ENCODE measurements around the gene EVA1C.
"Not testable (repeated sequence)": the region's sequence is repeated elsewhere in the genome, so short reads cannot be mapped to it uniquely, and the experiment has no call there.

Gene EVA1C

DNA sequence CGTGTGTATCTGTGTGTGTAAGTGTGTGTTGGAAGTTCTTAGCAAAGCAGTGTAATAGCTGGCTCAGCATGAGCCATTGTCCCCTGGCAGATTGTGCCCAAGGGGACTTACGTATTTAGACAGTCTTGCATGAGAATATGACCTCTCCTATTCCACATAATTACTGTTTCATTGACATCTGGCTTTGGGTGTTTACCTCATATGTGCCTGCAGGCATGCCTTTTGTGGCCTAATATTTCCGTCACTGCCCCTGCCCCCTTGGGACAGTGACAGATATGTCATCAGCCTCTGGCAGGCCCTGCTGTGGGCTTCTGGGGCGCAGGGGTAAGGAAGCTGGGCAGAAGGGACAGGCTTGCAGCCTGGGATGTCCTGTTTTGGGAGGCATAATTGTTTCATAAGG lies 95.5 kb downstream of the EVA1C start:
- H3K9me3 ChIP-seq (ENCODE audit: control insufficient read depth in 1 of 2, low read length in 2 of 2); H3K27me3 ChIP-seq (ENCODE audit: control insufficient read depth in 1 of 2, insufficient read depth in 2 of 2, low read length in 2 of 2); H3K36me3 ChIP-seq (ENCODE audit: control insufficient read depth in 1 of 2, insufficient read depth in 2 of 2, low read length in 2 of 2); H3K4me3 ChIP-seq (ENCODE audit: low read depth in 1 of 2, low read length in 2 of 2); H3K4me1 ChIP-seq (ENCODE audit: control insufficient read depth in 1 of 2, insufficient read depth in 2 of 2, low read length in 2 of 2); H3K9ac ChIP-seq (ENCODE audit: low read depth in 1 of 2, low read length in 2 of 2); H3K27ac ChIP-seq (ENCODE audit: low read depth, low read length): not testable (repeated sequence)

DNA sequence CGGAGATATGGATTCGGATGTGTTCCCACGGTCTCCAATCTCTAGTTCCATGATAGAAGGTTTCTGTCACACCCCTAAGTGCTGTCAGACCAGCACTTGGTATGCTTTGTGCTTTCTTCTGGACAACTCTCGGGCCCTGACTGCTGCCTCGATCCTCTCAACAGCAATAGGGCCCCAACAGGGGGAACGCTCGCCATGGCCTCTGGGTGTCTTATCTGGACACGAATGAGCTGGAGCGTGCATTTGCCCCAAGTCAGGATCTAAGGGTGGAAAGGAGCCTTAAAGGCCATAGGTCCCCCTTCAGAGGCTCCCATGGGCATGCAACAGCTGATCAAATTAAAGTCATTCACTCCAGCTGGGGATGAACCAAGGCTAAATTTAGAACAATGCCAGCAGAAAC lies 96.1 kb downstream of the EVA1C start:
- H3K4me3 ChIP-seq (ENCODE audit: low read depth in 1 of 2, low read length in 2 of 2): no peak overlapping the region
- no peaks in the 10 kb centered on the region for H3K4me1 ChIP-seq (ENCODE audit: control insufficient read depth in 1 of 2, insufficient read depth in 2 of 2, low read length in 2 of 2)
- no peaks in the 10 kb centered on the region for H3K36me3 ChIP-seq (ENCODE audit: control insufficient read depth in 1 of 2, insufficient read depth in 2 of 2, low read length in 2 of 2)
- no peak overlapping the region for H3K9ac ChIP-seq (ENCODE audit: low read depth in 1 of 2, low read length in 2 of 2)
- H3K27me3 ChIP-seq (ENCODE audit: control insufficient read depth in 1 of 2, insufficient read depth in 2 of 2, low read length in 2 of 2): no peaks in the 10 kb centered on the region
- H3K9me3 ChIP-seq (ENCODE audit: control insufficient read depth in 1 of 2, low read length in 2 of 2): no peaks in the 10 kb centered on the region
- H3K27ac ChIP-seq (ENCODE audit: low read depth, low read length): no peak overlapping the region

DNA sequence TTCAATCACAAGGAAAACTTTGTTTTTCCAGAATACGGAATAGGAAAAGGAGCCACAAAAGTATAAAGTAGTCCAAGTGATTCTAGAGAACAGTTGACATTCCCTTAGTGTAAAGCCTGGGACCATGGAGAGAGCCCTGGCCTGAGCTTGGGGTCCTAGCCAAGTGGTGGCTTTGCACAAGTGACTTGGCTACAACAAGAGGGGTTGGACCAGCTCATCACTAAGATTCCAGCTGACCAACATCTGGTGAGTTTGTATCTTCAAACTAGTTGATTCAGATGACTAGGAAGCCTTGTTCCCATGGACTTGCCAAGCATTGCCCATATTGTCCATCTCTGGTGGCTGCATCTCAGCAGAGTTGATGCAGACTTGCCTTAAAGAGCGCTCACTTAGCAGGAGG lies 96.5 kb downstream of the EVA1C start:
- not testable (repeated sequence) for H3K36me3 ChIP-seq (ENCODE audit: control insufficient read depth in 1 of 2, insufficient read depth in 2 of 2, low read length in 2 of 2); H3K27ac ChIP-seq (ENCODE audit: low read depth, low read length); H3K27me3 ChIP-seq (ENCODE audit: control insufficient read depth in 1 of 2, insufficient read depth in 2 of 2, low read length in 2 of 2); H3K9ac ChIP-seq (ENCODE audit: low read depth in 1 of 2, low read length in 2 of 2); H3K4me1 ChIP-seq (ENCODE audit: control insufficient read depth in 1 of 2, insufficient read depth in 2 of 2, low read length in 2 of 2); H3K9me3 ChIP-seq (ENCODE audit: control insufficient read depth in 1 of 2, low read length in 2 of 2); H3K4me3 ChIP-seq (ENCODE audit: low read depth in 1 of 2, low read length in 2 of 2)

DNA sequence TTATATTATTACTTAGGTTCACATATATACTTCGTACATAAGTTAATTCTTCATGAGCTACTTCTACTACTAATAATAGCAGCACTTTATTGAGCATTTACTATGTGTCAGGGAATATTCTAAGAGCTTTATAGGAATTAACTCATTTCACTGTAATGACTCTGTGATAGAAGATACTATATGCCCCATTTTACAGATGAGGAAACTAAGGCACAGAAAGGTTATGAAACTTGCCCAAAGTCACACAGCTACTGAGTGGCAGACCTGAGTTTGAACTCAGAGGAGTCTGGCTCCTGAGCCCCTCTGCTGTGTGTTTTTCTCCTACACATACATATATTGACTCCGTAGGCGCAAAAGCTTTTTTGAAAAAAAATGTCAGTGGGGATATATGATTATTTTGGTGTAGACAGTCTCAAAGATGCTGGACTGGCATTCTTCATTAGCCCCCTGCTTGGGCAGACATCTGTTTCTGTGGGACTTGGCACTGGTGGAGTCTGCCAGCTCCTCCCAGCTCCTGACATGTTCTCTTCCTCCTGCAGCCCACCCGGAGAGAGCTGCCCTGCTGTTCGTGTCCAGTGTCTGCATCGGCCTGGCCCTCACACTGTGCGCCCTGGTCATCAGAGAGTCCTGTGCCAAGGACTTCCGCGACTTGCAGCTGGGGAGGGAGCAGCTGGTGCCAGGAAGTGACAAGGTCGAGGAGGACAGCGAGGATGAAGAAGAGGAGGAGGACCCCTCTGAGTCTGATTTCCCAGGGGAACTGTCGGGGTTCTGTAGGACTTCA lies 102.0 kb downstream of the EVA1C start:
- Histone ChIP-seq H3K9me3 (ENCODE audit: control insufficient read depth in 1 of 2, low read length in 2 of 2) (peaks cover 0 to 3% of the 10 kb centered on the region in 2 donors), H3K4me3 (ENCODE audit: low read depth in 1 of 2, low read length in 2 of 2) (no peak overlapping the region), H3K36me3 (ENCODE audit: control insufficient read depth in 1 of 2, insufficient read depth in 2 of 2, low read length in 2 of 2) (no peaks in the 10 kb centered on the region), H3K9ac (ENCODE audit: low read depth in 1 of 2, low read length in 2 of 2) (no peak overlapping the region), H3K27ac (ENCODE audit: low read depth, low read length) (no peak overlapping the region), H3K4me1 (ENCODE audit: control insufficient read depth in 1 of 2, insufficient read depth in 2 of 2, low read length in 2 of 2) (no peaks in the 10 kb centered on the region), H3K27me3 (ENCODE audit: control insufficient read depth in 1 of 2, insufficient read depth in 2 of 2, low read length in 2 of 2) (no peaks in the 10 kb centered on the region)

DNA sequence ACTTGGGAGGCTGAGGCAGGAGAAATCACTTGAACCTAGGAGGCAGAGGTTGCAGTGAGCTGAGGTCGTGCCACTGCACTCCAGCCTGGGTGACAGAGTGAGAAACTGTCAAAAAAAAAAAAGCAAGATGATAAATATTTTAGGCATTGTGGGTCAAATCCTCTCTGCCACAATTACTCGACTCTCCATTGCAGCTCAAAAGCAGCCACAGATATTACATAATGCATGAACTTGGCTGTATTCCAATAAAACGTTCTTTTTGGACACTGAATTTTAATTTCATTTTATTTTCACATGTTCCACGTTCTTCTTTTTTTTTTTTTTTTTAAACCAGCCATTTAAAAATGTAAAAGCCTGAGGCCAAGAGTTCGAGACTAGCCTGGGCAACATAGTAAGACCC lies 103.4 kb downstream of the EVA1C start:
- Histone ChIP-seq H3K9me3 (ENCODE audit: control insufficient read depth in 1 of 2, low read length in 2 of 2) (peaks cover 0 to 3% of the 10 kb centered on the region in 2 donors), H3K27ac (ENCODE audit: low read depth, low read length) (no peak overlapping the region), H3K9ac (ENCODE audit: low read depth in 1 of 2, low read length in 2 of 2) (no peak overlapping the region), H3K4me3 (ENCODE audit: low read depth in 1 of 2, low read length in 2 of 2) (no peak overlapping the region), H3K27me3 (ENCODE audit: control insufficient read depth in 1 of 2, insufficient read depth in 2 of 2, low read length in 2 of 2) (no peaks in the 10 kb centered on the region), H3K36me3 (ENCODE audit: control insufficient read depth in 1 of 2, insufficient read depth in 2 of 2, low read length in 2 of 2) (no peaks in the 10 kb centered on the region), H3K4me1 (ENCODE audit: control insufficient read depth in 1 of 2, insufficient read depth in 2 of 2, low read length in 2 of 2) (no peaks in the 10 kb centered on the region)

DNA sequence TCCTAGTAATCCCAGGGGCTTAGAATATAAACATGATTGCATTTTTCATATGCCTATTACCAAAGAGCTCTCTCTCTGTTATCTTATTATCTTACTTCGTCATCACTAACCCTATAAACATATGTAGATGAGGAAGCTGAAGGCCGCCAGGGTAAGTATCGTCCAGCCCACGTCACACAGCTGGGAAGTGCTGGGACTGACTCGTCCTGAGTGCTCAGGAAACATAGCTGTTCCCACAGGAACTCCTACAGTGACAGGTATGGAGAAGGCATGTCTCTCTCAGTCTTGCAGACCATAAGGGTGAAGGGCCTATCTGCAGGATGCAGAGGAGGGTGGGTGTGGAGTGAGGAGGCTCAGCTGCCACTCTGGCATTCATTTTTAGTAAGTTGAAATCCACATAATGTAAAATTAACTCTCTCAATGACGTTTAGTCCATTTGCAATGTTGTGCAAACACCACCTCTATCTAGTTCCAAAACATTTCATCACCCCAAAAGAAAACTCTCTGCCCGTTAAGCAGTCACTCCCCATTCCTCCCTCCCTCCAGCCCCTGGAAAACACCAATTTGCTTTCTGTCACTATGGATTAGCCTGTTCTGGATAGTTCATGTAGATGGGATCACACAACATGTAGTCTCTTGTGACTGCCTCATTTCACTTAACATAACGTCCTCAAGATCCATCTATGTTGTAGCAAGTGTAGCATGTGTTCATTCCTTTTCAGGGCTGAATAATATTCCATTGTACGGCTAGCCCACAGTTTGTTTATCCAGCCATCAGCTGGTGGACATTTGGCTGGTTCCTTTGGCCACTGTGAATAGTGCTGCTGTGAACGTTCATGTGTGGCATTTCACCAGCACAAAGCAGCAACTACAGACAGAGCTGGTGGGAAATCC lies 104.5 kb downstream of the EVA1C start:
- Histone ChIP-seq H3K4me1 (ENCODE audit: control insufficient read depth in 1 of 2, insufficient read depth in 2 of 2, low read length in 2 of 2) (no peaks in the 10 kb centered on the region), H3K27me3 (ENCODE audit: control insufficient read depth in 1 of 2, insufficient read depth in 2 of 2, low read length in 2 of 2) (no peaks in the 10 kb centered on the region), H3K9ac (ENCODE audit: low read depth in 1 of 2, low read length in 2 of 2) (no peak overlapping the region), H3K4me3 (ENCODE audit: low read depth in 1 of 2, low read length in 2 of 2) (no peak overlapping the region), H3K27ac (ENCODE audit: low read depth, low read length) (no peak overlapping the region), H3K36me3 (ENCODE audit: control insufficient read depth in 1 of 2, insufficient read depth in 2 of 2, low read length in 2 of 2) (no peaks in the 10 kb centered on the region), H3K9me3 (ENCODE audit: control insufficient read depth in 1 of 2, low read length in 2 of 2) (peaks cover 0 to 3% of the 10 kb centered on the region in 2 donors)

DNA sequence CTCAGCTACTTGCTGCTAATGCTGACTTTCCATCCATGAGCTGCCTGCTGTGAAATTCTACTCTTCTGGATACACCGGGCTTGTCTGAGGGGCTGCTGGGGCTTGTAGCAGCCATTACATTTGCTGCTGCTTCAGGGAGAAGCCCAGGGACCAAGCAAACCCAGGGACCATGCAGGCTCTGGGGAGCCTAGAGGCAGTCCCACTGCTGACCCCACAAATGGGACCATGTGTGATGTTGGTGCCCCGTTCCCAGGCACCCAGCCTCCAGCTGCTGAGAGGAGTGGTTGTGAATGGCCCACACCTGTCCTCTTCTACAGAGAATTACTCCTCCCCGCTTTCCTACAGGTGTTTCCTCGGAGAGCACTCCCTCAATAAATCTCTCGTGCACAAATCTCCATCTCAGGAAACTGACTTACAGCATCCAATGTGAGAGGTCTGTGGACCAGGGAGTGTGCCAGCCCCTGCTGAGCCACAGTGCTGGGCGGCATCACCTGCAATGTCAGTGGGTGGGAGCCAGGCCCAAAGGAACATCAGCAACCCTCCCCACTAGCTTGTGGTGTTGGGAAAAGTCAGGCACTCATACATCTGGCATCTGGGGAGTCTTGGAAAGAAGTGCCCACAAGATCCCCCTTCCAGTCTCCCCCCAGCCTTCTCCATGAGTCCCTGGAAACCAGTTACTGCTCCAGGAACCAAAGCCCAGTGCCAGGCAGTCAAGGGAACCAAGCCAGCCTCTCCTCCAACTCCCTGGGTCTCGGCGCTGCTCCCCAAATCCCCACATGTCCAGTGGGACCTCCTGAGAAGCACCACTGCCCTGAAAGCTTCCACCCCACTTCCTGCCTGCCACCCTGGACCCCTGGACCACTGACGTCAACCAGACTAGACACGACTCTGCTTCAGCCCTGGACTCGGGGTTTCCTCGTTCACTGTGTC lies 107.7 kb downstream of the EVA1C start:
- H3K27me3 ChIP-seq (ENCODE audit: control insufficient read depth in 1 of 2, insufficient read depth in 2 of 2, low read length in 2 of 2): no peaks in the 10 kb centered on the region
- no peak overlapping the region for H3K9ac ChIP-seq (ENCODE audit: low read depth in 1 of 2, low read length in 2 of 2)
- H3K27ac ChIP-seq (ENCODE audit: low read depth, low read length): no peak overlapping the region
- H3K4me1 ChIP-seq (ENCODE audit: control insufficient read depth in 1 of 2, insufficient read depth in 2 of 2, low read length in 2 of 2): no peaks in the 10 kb centered on the region
- no peak overlapping the region for H3K4me3 ChIP-seq (ENCODE audit: low read depth in 1 of 2, low read length in 2 of 2)
- H3K9me3 ChIP-seq (ENCODE audit: control insufficient read depth in 1 of 2, low read length in 2 of 2): peaks cover 0 to 3% of the 10 kb centered on the region in 2 donors
- no peaks in the 10 kb centered on the region for H3K36me3 ChIP-seq (ENCODE audit: control insufficient read depth in 1 of 2, insufficient read depth in 2 of 2, low read length in 2 of 2)

DNA sequence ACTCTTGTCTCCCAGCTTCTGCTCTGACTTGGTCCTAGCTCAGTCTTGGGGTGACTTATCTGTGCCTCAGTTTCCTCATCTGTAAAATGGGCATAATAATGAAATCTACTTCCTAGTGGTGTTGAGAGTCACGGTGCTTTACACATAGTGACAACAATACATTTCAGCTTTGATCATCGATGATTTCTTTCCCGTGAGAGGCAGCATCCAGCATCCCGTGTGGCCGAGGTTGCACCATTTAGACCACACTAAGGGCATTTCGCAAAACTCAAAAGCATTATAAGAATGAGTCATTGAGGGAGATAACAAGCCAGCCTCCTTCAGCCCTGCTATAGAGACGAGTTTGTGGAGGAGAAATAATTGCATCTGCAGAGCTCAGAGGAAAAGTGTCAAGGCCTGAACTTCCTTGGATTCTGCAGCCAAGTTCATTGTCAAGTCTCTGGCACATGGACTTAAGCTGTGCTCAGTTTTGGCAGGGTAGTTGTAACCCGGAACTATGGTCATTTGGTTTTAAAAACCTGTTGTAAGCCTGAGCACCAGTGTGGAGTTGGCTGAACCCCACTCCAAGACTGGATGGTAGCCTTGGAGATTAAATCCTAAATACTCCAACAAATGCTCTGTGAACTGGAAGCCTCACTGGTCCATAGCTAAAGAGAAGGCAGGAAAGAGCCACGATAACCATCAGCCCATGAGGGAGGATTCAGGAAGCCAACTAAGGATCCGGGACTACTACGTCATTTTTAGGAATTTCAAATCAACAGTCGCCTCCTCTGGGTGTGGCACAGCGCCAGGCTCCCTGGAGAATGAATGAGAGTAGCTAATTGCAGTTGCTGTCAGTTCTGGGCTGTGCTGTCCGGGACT lies 108.6 kb downstream of the EVA1C start:
- Histone ChIP-seq H3K27me3 (ENCODE audit: control insufficient read depth in 1 of 2, insufficient read depth in 2 of 2, low read length in 2 of 2) (no peaks in the 10 kb centered on the region), H3K27ac (ENCODE audit: low read depth, low read length) (no peak overlapping the region), H3K4me1 (ENCODE audit: control insufficient read depth in 1 of 2, insufficient read depth in 2 of 2, low read length in 2 of 2) (no peaks in the 10 kb centered on the region), H3K4me3 (ENCODE audit: low read depth in 1 of 2, low read length in 2 of 2) (no peak overlapping the region), H3K9ac (ENCODE audit: low read depth in 1 of 2, low read length in 2 of 2) (no peak overlapping the region), H3K9me3 (ENCODE audit: control insufficient read depth in 1 of 2, low read length in 2 of 2) (peaks cover 0 to 3% of the 10 kb centered on the region in 2 donors), H3K36me3 (ENCODE audit: control insufficient read depth in 1 of 2, insufficient read depth in 2 of 2, low read length in 2 of 2) (no peaks in the 10 kb centered on the region)

DNA sequence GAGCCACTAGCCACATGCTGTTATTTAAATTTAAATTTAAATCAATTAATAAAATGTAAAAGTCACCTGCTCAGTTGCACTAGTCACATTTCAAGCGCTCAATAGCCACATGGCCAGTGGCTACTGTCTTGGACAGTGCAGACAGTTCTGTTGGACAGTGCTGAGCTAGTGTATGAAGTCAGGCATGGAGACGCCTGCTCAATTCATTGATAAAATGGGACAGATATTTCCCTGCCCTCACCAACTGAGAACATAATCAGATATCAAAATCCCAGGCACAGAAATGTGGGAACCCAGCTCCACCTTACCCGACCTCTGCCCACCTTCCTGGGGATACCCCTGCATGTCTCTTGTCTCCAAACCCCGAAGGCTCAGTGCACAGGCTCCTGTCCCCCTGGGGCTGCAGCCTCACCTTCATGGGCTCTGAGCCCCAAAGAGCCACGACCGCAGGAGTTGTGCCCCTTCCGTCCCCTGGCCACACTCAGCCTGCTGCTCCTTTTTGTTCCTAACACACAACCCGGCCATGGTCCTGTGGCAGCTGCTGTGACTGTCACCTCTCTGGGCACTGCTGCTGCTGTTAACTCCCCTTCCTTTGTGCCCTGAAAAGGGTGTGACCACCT lies 109.3 kb downstream of the EVA1C start:
- no peak overlapping the region for H3K4me3 ChIP-seq (ENCODE audit: low read depth in 1 of 2, low read length in 2 of 2)
- no peak overlapping the region for H3K9ac ChIP-seq (ENCODE audit: low read depth in 1 of 2, low read length in 2 of 2)
- H3K9me3 ChIP-seq (ENCODE audit: control insufficient read depth in 1 of 2, low read length in 2 of 2): peaks cover 0 to 3% of the 10 kb centered on the region in 2 donors
- H3K27me3 ChIP-seq (ENCODE audit: control insufficient read depth in 1 of 2, insufficient read depth in 2 of 2, low read length in 2 of 2): no peaks in the 10 kb centered on the region
- no peak overlapping the region for H3K27ac ChIP-seq (ENCODE audit: low read depth, low read length)
- no peaks in the 10 kb centered on the region for H3K4me1 ChIP-seq (ENCODE audit: control insufficient read depth in 1 of 2, insufficient read depth in 2 of 2, low read length in 2 of 2)
- H3K36me3 ChIP-seq (ENCODE audit: control insufficient read depth in 1 of 2, insufficient read depth in 2 of 2, low read length in 2 of 2): no peaks in the 10 kb centered on the region

All from duodenal mucosa (tissue), 2 donors.